ENCODE data around the gene PLEKHA5. TPM values are rescaled to one million over a fixed set of nuclear protein-coding genes. Genes with fewer than 3 reads are reported as not detected.
"Not testable (repeated sequence)": the region's sequence is repeated elsewhere in the genome, so short reads cannot be mapped to it uniquely, and the experiment has no call there.

Gene PLEKHA5
- total RNA-seq, 1 donor from 2014 or later: 2.6 TPM

GRCh38 chr12:19402743-19403431 is 273.4 kb downstream of the PLEKHA5 start:
- intact Hi-C loops (cut with micrococcal nuclease): no loop called here

- intact Hi-C loops (cut with micrococcal nuclease): loop anchor here (1.0 kb wide), 2 partner anchors 30 to 36 kb away; no protein-coding TSS in a partner anchor
These were observed 274.8 kb downstream of the PLEKHA5 start for GRCh38 chr12:19404242-19404880.

GRCh38 chr12:19409376-19409775 is 279.8 kb downstream of the PLEKHA5 start:
- intact Hi-C loops (cut with micrococcal nuclease): no loop called here

GRCh38 chr12:19410211-19410610 is 280.7 kb downstream of the PLEKHA5 start:
- intact Hi-C loops (cut with micrococcal nuclease): no loop called here

- intact Hi-C loops (cut with micrococcal nuclease): no loop called here
These were observed 281.2 kb downstream of the PLEKHA5 start for GRCh38 chr12:19410629-19411185.

GRCh38 chr12:19411234-19412204 is 282.0 kb downstream of the PLEKHA5 start:
- intact Hi-C loops (cut with micrococcal nuclease): no loop called here

GRCh38 chr12:19412844-19413243 is 283.3 kb downstream of the PLEKHA5 start:
- intact Hi-C loops (cut with micrococcal nuclease): no loop called here

GRCh38 chr12:19413582-19413981 is 284.0 kb downstream of the PLEKHA5 start:
- intact Hi-C loops (cut with micrococcal nuclease): not testable (repeated sequence)

GRCh38 chr12:19415563-19415962 is 286.0 kb downstream of the PLEKHA5 start:
- intact Hi-C loops (cut with micrococcal nuclease): no loop called here

GRCh38 chr12:19419086-19419485 is 289.6 kb downstream of the PLEKHA5 start:
- intact Hi-C loops (cut with micrococcal nuclease): no loop called here

- intact Hi-C loops (cut with micrococcal nuclease): no loop called here
These were observed 292.2 kb downstream of the PLEKHA5 start for GRCh38 chr12:19421503-19422282.

GRCh38 chr12:19423166-19423930 is 293.8 kb downstream of the PLEKHA5 start:
- intact Hi-C loops (cut with micrococcal nuclease): no loop called here
